GM21360 (cell line): ENCODE results near the gene KRTCAP3.

Source experiments
- ATAC-seq: cut with Tn5 transposase; IDR thresholded peaks from one replicate; pipeline ENCODE4 v1.9.1; 2021; ENCODE audit warnings: mild to moderate bottlenecking, moderate library complexity; ENCODE audit not compliant: unreplicated experiment

Gene KRTCAP3

DNA sequence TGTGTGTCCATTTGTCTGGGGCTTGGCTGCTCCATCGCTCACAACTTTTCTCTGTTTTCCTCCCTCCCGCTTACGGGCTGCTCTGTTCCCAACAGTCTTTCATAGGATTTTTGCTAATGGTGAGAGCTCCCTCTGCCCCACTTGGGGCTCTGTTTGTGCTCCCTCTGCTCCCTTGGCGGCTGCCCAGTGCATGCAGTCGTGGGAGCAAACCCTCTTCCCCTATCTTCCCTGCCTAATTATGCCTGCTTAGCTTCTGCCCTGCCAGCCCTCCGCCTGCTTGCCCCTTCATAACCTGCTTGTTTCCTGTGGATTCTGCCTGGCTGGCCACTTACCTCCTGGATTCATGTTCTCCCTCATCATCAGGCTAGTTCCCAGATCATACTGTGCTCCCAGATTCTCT lies 6.6 kb upstream of the KRTCAP3 start:
- ATAC-seq, result no peak

DNA sequence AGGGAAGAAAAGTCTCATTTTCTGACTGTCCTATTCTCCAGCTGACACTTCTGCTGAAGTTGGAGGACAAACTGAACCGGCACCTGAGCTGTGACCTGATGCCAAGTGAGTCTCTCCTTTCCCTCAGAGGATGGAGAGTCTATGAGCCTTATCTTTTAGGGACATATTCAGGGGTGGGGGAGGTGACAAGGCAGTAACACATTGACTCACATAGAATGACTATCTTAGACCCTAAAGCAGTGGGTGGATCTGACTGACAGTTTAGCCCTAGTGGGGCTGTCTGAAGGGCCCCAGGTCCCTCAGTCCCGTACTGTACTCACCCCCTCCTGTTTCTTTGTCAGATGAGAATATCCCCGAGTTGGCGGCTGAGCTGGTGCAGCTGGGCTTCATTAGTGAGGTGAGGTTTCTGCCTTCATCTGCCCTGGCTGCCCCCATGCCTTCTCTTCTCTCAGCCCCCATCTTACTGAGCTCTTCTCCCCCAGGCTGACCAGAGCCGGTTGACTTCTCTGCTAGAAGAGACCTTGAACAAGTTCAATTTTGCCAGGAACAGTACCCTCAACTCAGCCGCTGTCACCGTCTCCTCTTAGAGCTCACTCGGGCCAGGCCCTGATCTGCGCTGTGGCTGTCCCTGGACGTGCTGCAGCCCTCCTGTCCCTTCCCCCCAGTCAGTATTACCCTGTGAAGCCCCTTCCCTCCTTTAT lies 805 bp upstream of the KRTCAP3 start:
- ATAC-seq, result no peak

DNA sequence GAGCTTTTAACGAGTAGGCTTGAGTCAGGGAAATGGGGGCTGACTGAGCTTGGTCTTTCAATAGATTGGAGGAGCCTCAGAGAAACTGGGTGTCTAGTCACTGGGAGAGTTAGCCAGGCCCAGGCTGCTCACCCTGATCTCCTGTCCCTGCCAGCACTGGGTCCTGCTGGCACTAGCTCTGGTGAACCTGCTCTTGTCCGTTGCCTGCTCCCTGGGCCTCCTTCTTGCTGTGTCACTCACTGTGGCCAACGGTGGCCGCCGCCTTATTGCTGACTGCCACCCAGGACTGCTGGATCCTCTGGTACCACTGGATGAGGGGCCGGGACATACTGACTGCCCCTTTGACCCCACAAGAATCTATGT lies 720 bp downstream of the KRTCAP3 start:
- ATAC-seq, result no peak

DNA sequence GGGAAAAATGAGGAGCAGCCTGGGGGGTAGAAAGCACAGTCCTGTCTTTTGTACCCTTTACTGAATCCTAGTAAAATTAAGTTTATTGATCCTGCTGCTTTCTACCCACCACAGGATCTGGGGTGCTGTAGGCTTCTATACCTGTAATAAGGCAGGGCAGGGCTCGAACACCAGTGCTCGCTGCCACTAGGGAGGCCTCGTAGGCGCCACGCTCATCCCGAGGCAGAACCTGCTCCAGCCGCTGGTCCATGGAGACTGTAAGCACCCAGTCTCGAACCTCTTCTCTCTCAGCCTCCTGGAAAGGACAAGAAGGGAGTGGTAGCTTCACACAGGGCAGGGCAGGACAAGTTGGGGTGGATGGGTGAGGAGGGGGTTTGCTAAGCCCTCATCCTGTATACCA lies 3.0 kb downstream of the KRTCAP3 start:
- no peak for ATAC-seq

DNA sequence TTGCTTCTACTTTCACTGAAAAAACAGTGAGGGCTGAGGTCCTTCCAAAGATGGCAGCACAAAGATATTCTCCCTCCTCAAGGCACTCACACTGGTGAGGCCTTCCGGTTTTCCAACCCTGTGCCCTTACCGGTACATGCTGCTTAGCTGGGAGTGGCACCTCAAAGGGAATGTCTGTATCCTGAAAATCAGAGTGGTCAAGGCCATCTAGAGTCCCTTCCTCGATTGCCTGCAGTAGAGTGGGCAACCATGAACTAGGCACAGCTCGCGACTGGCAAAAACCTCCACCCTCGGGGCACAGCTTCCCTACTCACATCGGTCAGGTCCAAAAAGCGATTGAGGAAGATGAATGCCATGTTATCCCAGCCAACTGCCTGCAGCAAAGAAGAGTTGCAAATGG lies 3.4 kb downstream of the KRTCAP3 start:
- ATAC-seq, result no peak

DNA sequence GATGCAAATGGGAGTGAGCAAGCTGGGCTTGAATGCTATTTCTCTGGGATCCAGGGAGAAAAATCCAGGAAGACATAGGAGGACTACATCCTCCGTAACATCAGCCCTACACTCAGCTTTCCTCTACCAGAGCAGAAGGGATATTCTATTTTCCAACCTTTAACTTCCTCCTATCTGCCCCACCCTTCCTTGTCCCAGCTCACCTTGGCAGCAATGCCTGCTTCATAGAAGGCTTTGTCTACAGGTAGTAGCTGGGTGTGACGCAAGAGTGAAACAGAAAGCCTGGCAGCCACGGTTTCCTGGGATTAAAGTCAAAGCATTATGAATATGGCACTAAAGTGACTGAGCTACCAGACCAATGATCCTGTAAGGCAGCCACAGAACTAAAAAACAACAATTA lies 3.9 kb downstream of the KRTCAP3 start:
- ATAC-seq, result no peak

DNA sequence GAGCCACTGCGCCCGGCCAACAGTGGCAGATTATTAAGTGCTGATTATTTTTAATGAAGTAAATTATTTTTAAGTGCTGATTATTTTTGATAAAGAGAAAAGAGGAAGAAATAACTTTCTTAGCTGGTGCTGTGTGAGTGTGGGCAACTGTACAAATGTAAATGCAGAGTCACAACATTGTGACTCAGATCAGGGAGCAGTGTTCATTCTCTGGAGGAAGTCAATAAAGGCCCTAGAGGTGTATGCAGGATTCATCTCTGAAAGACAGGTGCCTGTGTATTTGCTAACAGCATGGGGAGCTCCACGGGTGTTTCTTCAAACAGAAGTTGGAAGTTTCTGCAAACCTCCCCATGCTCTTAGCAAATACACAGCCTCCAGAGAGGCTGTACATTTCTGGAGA lies 6.2 kb downstream of the KRTCAP3 start:
- ATAC-seq, result no peak

DNA sequence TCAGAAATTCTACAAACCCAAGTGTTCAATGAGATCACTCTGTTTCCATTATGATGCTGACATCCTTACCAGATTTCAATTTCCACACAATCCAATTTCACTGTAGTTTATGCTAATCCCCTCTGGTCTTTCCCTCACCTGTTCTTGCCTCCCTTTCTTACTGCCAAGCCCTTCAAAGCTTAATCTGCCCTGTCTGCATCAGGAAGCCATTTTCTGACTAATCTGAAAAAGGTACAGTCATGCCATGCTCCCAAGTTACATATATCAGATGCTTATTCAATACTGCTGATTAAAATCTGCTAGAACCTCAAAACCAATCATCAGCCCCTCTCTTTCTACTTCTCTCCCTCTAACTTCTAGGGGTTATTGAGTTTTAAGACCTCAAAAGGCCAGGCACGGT lies 8.9 kb downstream of the KRTCAP3 start:
- ATAC-seq, result no peak

DNA sequence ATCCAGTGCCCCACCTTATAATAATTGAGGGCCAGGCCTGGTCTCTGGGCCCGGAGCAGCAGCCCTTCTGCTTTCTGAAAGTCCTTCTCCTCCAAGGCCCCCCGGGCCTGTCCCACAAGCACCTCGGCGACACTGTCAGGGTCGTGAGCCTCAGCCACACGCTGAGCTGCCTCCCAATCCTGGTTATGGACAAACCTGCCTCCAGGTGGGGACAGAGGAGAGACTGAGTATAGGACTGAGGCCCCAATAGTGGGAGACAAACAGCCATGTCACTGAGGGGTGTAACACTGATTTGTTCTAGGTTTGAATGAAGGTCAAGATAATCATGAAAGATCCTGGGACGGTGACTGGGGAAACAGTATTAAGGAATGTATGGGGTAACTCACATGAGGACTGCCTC lies 11.8 kb downstream of the KRTCAP3 start:
- ATAC-seq, result no peak

DNA sequence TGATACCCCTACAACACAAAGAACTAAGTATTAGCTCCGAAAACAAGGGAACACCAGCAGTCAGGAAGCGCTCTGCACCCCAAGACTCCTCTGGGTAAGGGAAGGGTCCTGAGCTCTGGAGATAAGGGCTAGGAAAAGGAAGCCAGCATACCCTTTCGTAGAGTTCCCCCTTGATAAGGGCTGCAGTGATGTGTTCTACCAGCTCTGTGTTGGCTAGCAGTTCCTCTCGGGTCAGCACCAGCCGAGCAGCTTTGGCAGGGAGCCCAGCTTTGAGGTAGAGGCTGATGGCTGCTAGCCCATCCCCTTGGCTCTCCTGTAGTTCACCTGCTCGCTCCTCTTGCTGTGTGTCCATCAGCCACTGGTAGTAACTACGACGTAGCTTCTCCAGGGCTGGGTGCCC lies 18.9 kb downstream of the KRTCAP3 start:
- ATAC-seq, result no peak

DNA sequence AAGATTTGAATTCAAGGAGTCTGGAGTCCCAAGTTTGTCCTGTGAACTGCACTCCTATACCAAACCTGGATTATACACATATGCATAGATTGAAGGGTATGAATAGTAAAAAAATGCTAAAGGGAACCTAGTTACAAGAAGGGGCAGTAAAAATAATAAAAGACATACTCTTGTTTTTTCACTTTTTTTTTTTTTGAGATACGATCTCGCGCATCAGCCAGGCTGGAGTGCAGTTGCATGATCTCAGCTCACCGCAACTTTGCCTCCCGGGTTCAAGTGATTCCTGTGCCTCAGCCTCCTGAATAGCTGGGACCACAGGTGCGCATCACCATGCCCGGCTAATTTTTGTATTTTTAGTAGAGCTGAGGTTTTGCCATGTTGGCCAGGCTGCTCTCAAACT lies 22.3 kb downstream of the KRTCAP3 start:
- ATAC-seq, result no peak

DNA sequence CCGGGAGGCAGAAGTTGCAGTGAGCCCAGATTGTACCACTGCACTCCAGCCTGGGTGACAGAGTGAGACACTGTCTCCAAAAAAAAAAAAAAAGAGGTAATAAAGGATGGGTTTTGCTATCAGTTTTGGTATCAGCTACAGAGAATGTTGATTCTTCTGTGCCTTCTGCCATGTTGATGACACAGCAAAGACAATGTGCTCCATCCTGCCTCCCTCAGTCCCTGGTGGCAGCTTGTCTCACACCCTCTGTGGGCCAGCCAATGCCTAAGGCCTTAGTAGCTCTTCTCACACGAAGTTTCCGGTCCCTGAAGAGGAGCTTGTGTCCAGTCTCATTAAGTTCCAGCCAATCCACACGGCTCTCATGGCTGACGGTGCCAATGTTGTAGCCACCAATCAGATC lies 29.8 kb downstream of the KRTCAP3 start:
- ATAC-seq, result no peak

DNA sequence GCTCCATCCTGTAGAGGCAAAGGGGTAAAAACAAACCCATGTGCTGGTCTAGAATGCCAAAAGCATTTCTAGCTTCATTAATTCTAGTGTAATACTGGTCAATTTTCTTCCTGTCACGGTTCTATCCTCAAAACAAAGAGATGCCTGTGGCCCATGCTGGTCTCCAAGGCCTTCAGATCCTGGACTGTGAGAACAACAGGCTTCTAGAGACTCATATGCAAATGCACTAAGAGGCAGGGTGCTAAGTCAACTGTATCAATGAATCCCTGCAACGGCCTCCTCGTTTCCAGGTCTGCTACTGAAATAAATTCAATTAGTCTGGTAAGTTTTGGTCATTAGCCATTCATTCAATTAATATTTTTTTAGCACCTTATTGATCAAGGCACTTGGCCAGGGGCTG lies 43.3 kb downstream of the KRTCAP3 start:
- no peak for ATAC-seq

DNA sequence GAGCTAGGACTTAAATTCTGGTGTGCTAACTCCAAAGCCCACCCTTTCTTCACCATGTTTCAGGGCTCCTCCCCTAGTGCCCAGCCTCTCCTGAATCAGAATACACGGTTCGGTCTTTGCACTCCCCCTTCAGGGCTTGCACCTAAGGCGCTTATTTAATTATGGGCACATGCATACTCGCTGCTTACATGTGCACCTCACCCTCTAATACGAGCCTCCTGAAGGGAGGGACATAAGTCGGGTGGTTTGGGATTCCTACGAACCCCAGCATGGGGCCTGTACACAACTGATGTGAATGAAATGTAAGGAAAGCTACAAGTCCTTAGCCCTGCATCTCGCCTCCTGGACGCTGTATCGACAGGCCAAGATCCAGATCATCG lies 46.9 kb downstream of the KRTCAP3 start:
- no peak for ATAC-seq

DNA sequence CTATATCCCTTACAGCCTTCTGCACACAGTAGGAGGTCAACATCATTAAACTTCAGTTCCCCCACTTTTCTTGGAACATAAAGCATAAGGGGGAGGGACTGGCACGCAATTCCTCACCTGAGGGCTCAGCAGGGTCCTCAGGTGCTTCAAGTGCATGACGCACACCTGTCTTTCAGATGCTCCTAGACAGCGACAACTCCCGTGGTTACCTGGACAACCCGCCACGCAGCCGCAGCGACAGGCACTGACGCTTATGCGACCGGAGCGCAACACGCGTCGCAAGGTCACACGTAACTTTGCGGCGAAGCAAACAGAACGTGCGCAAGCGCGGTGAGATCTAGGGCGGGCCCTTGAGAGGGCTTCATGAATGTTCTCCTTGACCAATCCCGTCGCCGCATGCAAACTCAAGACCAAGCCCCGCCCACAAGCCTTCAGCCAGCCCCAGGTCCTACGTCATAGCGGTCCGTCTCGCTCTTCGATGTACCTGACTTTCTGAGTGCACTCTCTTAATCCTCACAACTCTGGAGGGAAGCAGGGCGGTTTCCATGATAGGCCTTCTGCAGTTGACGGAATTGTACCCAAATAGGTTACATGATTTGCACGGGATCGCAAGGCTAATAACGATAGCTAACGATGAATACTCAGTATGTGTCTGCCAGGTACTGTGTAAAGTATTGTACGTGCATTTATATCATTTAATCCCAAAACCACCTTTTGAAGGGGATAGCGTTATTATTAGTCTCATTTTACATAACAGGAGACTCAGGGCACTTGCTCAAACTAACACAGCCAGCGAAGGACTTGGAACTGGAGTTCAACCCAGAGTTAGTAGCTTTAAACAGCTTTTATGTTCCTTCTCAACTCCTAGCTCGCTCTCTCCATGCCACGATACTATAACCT lies 47.6 kb downstream of the KRTCAP3 start, which contains the start of gene IFT172:
IFT172 (minus strand) TSS at position 246 of the 900 bp plus-strand sequence; CDS start at position 156, 90 bp downstream.
- peak; percentile 95 for ATAC-seq

DNA sequence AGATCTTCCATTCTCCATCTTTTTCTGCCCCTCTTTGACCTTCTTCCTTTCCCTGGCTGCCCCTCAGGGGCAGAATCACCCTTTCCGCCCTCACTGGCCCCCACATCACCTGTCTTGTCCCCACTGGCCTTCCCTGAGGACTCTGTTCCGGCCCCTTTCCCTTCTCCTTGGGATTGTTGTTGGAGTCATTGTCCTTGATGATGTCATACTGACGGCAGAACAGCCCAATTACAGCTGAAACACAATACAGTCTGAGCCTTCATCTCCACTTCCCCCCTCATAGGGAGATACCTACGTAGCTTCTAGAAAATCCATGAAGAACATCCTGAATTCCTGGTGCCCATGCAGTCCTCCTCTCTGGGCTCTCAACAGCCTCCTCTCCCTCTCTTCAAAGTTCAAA lies 50.4 kb downstream of the KRTCAP3 start:
- ATAC-seq, result no peak

DNA sequence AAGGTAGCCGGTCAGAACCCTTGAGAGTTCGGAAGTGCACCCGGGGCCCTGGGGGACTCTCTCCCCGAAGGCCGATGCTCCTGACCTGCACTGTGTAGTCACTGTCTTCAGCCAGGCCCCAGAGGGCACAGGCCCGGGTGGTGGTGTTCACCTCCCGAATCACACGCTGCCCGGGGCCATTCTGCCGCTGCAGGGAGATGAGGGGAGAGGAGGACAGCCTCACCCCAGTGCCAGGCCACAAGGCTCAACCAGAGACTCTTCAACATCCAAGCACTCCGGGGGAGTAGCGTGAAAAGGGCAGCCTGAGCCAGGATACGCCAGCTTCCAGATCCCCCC lies 51.7 kb downstream of the KRTCAP3 start:
- ATAC-seq, result no peak
